ENCODE data around the gene HSD17B1.

The HSD17B1 gene

DNA sequence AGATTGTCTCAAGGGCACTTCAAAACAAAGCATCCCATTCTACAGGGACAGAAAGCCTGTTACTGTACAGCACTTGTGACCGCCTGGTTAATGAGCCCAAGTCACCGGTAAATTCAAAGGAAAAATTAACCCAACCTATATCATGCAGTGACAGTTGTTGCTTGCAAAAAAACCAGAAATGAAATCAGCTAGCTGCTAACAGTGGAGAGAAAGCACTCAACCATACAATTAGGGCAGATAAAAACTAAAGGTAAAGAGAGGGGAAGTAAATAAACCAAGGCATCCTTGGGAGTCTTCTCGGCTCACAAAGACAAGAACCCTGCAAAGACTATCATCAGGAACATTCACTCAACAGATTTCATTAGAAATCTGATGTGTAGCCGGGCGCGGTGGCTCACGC lies 50.6 kb downstream of the HSD17B1 start:
- no peak for DNase-seq (ENCODE audit: low read depth in 2 of 2, low spot score in 1 of 2)
